HepG2 (cell line): ENCODE data around the gene NPW. TPM values are rescaled to one million over a fixed set of nuclear protein-coding genes. Genes with fewer than 3 reads are reported as not detected.
A peak's percentile ranks its signal among the peaks of the same experiment; 100 is the strongest.

ENCODE experiments used
- ARID4A ChIP-seq: sonication (generic); formaldehyde crosslinking; IDR thresholded peaks from 2 replicates; pipeline ENCODE4 v1.5.0; 2020; ENCODE audit warnings: mild to moderate bottlenecking, missing genetic modification reagents, borderline replicate concordance
- PHF5A ChIP-seq: IDR thresholded peaks from one replicate; pipeline ENCODE4 v1.6.1; 2018; ENCODE audit warnings: low read depth, missing genetic modification reagents; ENCODE audit not compliant: unreplicated experiment
- PITX1 ChIP-seq: sonication (generic); formaldehyde crosslinking; IDR thresholded peaks from 2 replicates; pipeline ENCODE4 v1.5.1; 2020; ENCODE audit warnings: mild to moderate bottlenecking, missing genetic modification reagents
- REL ChIP-seq: sonication (generic); formaldehyde crosslinking; conservative IDR thresholded peaks from 2 replicates; pipeline ENCODE4 v1.8.0; 2022; ENCODE audit warnings: mild to moderate bottlenecking, missing genetic modification reagents, moderate library complexity
- RXRA ChIP-seq: sonication (generic); formaldehyde crosslinking; IDR thresholded peaks from 2 replicates; pipeline ENCODE4 v1.5.1; 2020; ENCODE audit warnings: missing genetic modification reagents
- SATB2 ChIP-seq: sonication (generic); formaldehyde crosslinking; IDR thresholded peaks from 2 replicates; pipeline ENCODE4 v1.5.0; 2020; ENCODE audit warnings: missing genetic modification reagents
- SKIL ChIP-seq: sonication (generic); formaldehyde crosslinking; IDR thresholded peaks from 2 replicates; pipeline ENCODE4 v1.8.0; 2022; ENCODE audit warnings: missing genetic modification reagents, mild to moderate bottlenecking, moderate library complexity, borderline replicate concordance
- SMARCC2 ChIP-seq: fragments of 450-650 bp; IDR thresholded peaks from 2 replicates; pipeline ENCODE4 v1.6.1; 2017; ENCODE audit warnings: antibody characterized with exemption, mild to moderate bottlenecking
- TEAD2 ChIP-seq: sonication (generic); formaldehyde crosslinking; IDR thresholded peaks from 2 replicates; pipeline ENCODE4 v1.9.0; 2021; ENCODE audit warnings: missing genetic modification reagents
- TFDP2 ChIP-seq: sonication (generic); formaldehyde crosslinking; IDR thresholded peaks from 2 replicates; pipeline ENCODE4 v1.4.0; 2020; ENCODE audit warnings: missing genetic modification reagents
- TMF1 ChIP-seq: sonication (generic); formaldehyde crosslinking; IDR thresholded peaks from 2 replicates; pipeline ENCODE4 v1.8.1; 2022; ENCODE audit warnings: low read depth, missing genetic modification reagents
- ZBTB49 ChIP-seq: sonication (generic); formaldehyde crosslinking; IDR thresholded peaks from 2 replicates; pipeline ENCODE4 v1.4.0; 2020; ENCODE audit warnings: missing genetic modification reagents, borderline replicate concordance
- ZNF253 ChIP-seq: sonication (generic); formaldehyde crosslinking; IDR thresholded peaks from 2 replicates; pipeline ENCODE4 v1.8.0; 2022; ENCODE audit warnings: mild to moderate bottlenecking, missing genetic modification reagents, borderline replicate concordance
- ZNF530 ChIP-seq: sonication (generic); formaldehyde crosslinking; IDR thresholded peaks from 2 replicates; pipeline ENCODE4 v1.5.0; 2020; ENCODE audit warnings: low read depth, mild to moderate bottlenecking, missing genetic modification reagents
- ZNF615 ChIP-seq: sonication (generic); formaldehyde crosslinking; IDR thresholded peaks from 2 replicates; pipeline ENCODE4 v1.5.0; 2020; ENCODE audit warnings: mild to moderate bottlenecking, missing genetic modification reagents, borderline replicate concordance
- ZNF746 ChIP-seq: sonication (generic); formaldehyde crosslinking; IDR thresholded peaks from 2 replicates; pipeline ENCODE4 v1.8.0; 2022; ENCODE audit warnings: mild to moderate bottlenecking, missing genetic modification reagents
- polyA plus RNA-seq, 8 experiments: library from polyadenylated mRNA; depleted of rRNA in 3 of 8; stranded (reverse) in 7 of 8; unstranded in 1 of 8; fragments of >200 nt; fragmentation: Illumina TruSeq in 4 of 8; extraction: Trizol in 4 of 8; gene quantifications; 2 replicates each; pipeline versions ENCODE4 v1.2.1 to v1.2.3, GENCODE V29; 2011 to 2016; ENCODE audit warnings: low read depth in 4 of 8, missing spikeins in 1 of 8, mixed read lengths in 1 of 8; ENCODE audit not compliant: insufficient read depth in 1 of 8
- total RNA-seq, 5 experiments: library from RNA; depleted of rRNA; stranded (reverse); fragments of >200 nt; fragmentation: Illumina TruSeq; extraction: Trizol; gene quantifications; 2 replicates each; pipeline ENCODE4 v1.2.3, GENCODE V29; 2016; ENCODE audit warnings: low read depth in 1 of 5

NPW gene
- total and polyA plus RNA-seq, 2 of the 13 experiments (the other 11 are each of a cell fraction or from before 2014, with no cell fraction given) = 0.24 to 0.97 TPM

- TF ChIP-seq ZBTB49 (CRISPR knock-in tag) (no peak), ZNF615 (no peak), ZNF746 (CRISPR knock-in tag) (peak; percentile 67), TFDP2 (CRISPR knock-in tag) (peak; percentile 88), PITX1 (peak; percentile 78; the same call in 1 of the 2 replicates), SKIL (CRISPR knock-in tag) (peak; percentile 69), PHF5A (no peak), ZNF530 (CRISPR knock-in tag) (no peak), SMARCC2 (no peak), REL (CRISPR knock-in tag) (peak; percentile 78; the same call in 1 of the 2 replicates), TMF1 (CRISPR knock-in tag) (0 out of 2 replicates have a peak, but pooled peaks have one; percentile 49), ARID4A (CRISPR knock-in tag) (peak; percentile 99), SATB2 (peak; percentile 80), TEAD2 (no peak), RXRA (CRISPR knock-in tag) (peak; percentile 88), ZNF253 (CRISPR knock-in tag) (no peak)
Measured at GRCh38 chr16:1971796-1972489, 47.6 kb upstream of the NPW start, which contains the start of gene TBL3 (continued).
